GM19239 (cell line): ENCODE measurements around the gene P2RX4.
A peak's percentile ranks its signal among the peaks of the same experiment; 100 is the strongest.
"Not testable (repeated sequence)": the region's sequence is repeated elsewhere in the genome, so short reads cannot be mapped to it uniquely, and the experiment has no call there.

ENCODE experiments used
- DNase-seq: peaks from one replicate; pipeline ENCODE4 v3.0.0; 2011; ENCODE audit warnings: low spot score; ENCODE audit not compliant: insufficient read length
- FAIRE-seq: peaks from 2 replicates; lab custom pipeline; 2011; peaks lifted over from hg19 to GRCh38; lab: Jason Lieb, UNC

The P2RX4 gene

DNA sequence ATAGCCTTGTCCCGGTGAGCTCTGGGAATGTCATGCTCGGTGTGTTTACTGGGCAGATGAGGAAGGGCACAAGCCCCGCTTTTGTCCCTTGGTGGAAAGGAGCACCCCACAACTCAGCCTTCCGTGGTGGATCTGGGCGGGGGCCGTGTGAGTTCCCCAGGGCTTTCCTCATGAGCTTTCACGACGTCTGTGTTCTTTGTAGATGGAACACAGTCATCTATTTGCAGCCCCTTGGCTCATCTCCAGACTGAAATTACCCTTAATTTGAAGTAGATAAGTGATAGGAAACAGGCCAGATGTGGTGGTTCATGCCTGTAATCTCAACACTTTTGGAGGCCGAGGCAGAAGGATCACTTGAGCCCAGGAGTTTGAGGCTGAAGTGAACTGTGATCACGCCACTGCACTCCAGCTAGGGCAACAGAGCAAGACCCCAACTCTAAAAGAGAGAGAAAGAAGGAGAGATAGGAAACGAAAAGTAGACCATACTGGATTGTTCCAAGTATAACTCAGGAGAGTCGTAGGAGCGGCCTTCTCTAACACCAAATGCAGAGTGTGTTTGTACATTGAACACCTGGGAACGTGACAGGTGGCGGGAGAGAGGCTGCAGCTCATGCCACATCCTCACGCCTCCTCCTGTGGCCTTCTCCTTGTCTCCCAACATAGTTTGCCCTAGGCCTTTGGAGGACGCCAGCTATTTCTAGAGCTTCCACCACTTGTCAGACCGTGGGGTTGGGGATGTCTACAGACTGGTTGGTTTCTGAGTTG lies 8.8 kb downstream of the P2RX4 start:
- no peak for FAIRE-seq
- no peak for DNase-seq

DNA sequence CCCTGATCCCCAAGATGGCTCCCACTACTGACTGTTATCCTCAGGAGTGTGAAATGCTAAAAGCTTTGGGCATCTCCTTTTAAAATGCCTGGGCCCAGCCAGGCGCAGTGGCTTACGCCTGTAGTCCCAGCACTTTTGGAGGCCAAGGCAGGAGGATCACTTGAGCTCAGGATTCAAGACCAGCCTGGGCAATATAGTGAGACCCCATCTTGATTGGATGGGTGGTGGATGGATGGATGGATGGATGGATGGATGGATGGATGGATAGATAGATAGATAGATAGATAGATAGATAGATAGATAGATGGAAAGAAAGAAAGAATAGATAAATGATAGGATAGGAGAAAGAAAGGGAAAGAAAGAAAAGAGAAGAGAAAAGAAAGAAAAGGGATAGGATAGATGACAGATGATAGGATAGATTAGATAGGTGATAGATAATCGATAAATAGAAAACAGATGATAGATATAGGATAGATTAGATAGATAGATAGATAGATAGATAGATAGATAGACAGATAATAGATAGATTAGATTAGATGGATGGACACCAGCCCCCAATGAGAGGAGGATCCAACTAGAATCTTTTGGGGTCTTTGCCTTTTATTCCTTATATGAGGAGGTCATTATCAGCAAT lies 9.5 kb downstream of the P2RX4 start:
- DNase-seq (no peak), FAIRE-seq (no peak)

DNA sequence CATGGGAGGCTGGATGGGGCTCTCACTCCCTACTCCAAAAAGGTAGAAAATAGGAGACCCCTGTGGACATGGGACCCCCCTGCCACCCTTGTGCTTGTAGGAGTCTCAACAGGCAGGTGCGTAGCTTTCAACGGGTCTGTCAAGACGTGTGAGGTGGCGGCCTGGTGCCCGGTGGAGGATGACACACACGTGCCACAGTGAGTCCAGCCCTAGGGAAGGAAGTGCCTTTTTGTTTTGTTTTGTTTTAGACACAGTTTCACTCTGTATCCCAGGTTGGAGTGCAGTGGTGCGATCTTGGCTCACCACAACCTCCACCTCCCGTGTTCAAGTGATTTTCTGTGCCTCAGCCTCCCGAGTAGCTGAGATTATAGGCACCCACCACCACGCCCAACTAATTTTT lies 12.9 kb downstream of the P2RX4 start:
- FAIRE-seq: no peak
- DNase-seq: no peak

DNA sequence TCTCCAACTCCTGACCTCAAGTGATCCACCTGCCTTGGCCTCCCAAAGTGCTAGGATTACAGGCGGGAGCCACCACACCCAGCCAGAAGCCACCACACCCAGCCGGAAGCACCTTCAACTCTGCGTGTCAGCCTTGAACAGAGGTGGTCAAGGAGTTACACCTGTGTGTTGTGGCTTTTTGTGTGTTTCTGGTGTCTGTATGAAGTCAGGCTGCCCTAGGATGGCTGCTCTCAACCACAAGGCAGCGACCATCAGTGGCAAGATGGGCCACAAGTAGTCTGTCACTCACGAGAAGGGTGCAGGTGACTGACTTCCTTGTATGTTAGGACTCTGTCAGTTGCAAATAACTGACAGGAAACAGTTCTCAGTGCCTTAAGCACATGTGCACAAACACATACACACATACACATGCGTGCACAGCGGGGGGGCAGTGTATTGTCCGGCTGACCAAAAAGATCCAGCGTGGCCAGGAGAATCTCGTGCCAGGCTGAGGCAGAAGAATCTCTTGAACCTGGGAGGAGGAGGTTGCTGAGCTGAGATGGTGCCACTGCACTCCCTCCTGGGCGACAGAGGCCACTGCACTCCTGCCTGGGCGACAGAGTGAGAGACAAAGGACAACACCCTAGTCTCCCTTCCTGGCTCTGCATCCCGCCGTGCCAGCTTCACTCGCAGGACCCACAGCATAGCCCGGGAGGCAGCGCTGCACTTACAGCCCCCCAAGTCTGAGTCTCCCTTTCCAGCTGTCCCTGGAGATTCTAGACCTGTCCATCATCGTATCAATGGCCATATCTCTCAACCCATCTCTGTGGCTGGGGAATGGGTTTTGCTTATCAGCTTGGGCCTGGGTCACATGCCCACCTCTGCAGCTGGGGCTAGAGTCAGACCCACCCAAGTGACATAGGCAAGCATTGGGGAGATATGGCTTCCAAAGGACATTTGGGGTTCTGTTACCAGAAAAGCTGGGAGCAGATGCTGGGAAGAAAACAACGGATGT lies 13.7 kb downstream of the P2RX4 start:
- FAIRE-seq: peak; percentile 87
- no peak for DNase-seq

DNA sequence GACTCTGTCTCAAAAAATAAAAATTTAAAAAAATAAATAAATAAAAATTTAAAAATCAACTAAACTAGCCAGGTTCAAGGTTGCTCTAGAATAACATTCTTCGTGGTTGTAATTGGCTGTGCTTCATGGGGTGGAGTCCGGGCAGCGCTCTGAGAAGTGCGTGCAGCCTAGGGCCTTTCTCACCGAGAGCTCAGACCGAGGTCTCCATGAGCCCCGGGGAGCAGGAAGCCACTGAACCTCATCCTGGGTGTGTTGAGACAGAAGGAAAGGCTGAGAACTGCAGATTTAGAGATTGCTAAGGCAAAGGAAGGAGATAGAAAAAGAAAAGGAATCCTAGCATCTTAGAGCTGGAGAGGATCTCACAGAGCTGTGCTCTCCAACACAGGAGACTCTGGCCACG lies 14.7 kb downstream of the P2RX4 start:
- DNase-seq (no peak), FAIRE-seq (no peak)

DNA sequence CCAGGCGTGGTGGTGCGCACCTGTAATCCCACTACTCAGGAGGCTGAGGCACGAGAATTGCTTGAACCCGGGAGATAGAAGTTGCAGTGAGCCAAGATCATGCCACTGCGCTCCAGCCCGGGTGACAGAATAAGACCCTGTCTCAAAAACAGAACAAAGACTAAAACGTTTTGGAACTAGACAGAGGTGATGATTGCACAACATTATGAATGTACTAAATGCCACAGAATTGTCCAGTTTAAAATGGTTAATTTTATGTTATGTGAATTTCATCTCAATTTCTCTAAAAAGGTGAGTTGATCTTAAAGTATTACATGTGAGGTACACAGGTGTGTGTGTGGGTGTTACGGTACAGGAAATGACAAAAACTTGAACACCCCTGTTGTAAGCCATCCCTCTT lies 16.5 kb downstream of the P2RX4 start:
- no peak for DNase-seq
- peak; percentile 8 for FAIRE-seq

DNA sequence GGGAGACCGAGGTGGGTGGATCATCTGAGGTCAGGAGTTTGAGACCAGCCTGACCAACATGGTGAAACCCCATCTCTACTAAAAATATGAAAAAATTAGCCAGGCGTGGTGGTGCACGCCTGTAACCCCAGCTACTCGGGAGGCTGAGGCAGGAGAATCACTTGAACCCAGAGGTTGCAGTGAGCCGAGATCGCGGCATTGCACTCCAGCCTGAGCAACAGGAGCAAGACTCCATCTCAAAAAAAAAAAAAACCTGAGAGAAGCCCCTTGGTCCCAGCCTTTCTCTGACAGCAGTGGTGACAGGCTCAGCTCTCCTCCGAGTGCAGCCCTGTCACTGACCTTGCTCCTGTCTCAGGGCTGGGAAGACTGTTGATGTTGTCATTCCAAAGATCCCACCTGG lies 16.9 kb downstream of the P2RX4 start:
- DNase-seq, FAIRE-seq: not testable (repeated sequence)

DNA sequence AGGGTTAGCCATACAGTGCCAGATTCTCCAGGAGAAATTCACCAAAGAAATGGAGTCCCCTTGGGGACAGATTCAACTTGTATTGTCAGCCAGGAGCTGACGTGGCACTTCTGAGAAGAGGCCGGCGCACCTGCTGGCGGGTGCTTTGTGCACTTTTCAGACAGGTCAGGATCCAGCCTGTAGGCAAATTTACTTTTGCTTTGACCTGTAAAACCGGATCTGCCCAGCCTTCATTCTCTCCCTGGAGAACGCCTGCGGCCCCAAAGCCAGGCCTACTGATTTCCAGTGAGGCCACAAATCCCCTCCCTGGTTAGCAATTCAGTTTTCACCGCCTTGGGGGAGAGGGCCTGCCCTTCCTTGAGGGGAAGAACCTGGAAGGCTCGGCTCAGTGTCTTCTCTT lies 17.4 kb downstream of the P2RX4 start:
- DNase-seq (peak; percentile 78), FAIRE-seq (peak; percentile 92)

DNA sequence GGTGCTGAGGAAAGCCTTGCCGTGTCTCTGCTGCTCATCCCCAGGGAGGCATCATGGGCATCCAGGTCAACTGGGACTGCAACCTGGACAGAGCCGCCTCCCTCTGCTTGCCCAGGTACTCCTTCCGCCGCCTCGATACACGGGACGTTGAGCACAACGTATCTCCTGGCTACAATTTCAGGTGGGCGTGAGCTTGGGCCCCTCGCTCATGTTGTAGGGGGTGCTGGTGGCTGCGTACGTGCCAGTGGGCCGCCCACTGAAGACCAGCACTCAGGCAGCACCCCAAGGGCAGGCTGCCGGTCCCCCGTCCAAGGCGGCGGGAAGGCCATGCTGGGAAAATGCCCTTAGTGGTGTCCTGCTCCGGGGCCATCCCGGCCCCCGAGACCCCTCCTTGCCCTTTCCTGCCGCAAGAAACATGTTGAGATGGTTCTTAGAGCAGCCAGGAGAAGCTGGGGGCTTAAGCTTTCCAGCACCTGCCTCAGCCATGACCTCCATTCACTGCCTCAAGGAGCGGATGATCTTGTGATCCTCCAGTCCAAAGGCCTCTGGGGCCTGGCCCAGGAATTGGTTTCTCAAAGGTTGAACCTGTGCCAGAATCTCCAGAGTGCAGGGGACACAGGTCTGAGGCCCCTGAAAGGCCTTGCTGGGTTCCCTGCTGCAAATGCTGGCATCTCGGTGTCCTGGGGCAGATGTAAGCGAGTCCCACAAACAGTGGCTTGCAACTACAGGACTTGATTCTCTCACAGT lies 19.2 kb downstream of the P2RX4 start:
- DNase-seq (no peak), FAIRE-seq (no peak)

DNA sequence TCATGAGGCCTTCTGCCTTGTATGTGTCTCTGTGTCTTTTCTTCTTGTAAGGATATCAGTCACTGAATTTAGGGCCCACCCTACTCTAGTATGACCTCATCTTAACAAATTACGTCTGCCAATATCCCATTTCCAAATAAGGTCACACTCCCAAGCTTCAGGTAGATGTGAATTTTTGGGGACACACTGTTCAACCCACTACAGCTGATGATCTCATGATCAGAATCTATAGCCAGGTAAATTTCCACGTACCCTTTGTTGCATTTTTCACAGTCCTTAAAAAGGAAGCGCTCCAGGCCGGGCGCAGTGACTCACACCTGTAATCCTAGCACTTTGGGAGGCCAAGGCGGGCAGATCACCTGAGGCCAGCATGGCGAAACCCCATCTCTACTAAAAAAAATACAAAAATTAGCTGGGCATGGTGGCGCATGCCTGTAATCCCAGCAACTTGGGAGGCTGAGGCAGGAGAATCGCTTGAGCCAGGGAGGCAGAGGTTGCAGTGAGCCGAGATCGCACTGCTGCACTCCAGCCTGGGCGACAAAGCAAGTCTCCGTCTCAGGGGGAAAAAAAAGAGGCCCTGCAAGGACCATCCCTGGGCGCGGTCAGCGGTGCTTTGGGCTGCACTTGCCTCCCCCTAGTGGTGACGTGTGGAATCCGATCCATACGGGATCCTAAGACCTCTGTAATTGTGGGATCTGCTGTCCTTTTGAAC lies 20.1 kb downstream of the P2RX4 start:
- peak; percentile 62 for DNase-seq
- peak; percentile 89 for FAIRE-seq

DNA sequence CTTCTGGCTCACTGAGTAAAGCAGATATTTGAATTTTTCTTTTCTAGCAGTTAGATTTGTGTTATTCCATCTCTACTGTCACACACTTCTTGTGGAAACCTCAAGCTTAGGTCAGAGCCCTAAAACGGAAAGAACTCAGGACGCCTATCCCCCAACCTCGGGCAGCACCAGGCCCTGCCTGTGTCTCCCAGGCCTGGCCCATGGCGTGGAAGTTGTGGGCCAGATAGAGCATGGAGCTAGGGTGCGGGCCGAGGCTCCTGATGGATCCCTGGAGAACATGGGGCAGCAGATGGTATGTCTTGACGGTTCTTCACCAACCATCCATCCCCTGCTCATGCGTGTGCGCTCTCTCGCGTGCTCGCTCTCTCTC lies 20.6 kb downstream of the P2RX4 start:
- FAIRE-seq: peak; percentile 26
- no peak for DNase-seq

DNA sequence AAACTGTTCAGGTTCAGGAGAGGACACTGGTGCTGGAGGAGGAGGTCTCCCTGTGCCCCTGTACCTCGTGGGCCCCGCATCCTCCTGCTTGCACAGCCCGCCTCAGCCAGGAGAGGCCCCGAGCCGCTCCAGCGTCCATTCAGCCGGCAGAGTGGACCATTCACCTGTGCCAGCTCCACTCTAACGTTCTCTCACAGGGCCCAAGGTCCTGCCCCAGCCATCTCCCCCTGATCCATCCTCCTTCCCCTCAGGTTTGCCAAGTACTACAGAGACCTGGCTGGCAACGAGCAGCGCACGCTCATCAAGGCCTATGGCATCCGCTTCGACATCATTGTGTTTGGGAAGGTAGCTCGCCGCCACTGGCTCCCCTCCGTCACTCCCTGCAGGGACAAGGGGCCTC lies 22.2 kb downstream of the P2RX4 start:
- no peak for FAIRE-seq
- no peak for DNase-seq

DNA sequence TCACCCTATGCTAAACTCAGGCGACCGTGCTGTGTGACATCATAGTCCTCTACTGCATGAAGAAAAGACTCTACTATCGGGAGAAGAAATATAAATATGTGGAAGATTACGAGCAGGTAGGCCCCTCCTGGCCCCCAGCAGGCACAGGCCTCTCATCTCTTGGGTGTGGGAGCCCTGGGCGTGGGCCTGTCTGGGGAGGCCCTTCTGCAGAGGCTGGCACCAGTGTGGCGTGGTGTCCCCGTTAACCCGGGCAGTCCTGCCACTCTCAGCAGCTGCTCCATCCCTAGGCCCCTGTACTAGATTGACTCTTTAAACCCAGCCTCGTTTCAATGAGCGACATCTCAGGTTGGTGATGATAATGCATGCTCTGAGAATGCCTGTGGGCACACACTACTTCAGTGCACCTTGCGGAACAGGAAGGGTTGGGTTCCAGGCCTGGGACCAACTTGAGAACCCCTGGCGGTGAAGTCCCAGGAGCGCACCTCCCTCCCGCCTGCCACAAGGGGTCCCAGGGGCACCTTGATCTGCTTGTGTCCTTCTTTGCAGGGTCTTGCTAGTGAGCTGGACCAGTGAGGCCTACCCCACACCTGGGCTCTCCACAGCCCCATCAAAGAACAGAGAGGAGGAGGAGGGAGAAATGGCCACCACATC lies 23.2 kb downstream of the P2RX4 start:
- no peak for FAIRE-seq
- no peak for DNase-seq

DNA sequence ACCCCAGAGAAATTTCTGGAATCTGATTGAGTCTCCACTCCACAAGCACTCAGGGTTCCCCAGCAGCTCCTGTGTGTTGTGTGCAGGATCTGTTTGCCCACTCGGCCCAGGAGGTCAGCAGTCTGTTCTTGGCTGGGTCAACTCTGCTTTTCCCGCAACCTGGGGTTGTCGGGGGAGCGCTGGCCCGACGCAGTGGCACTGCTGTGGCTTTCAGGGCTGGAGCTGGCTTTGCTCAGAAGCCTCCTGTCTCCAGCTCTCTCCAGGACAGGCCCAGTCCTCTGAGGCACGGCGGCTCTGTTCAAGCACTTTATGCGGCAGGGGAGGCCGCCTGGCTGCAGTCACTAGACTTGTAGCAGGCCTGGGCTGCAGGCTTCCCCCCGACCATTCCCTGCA lies 23.7 kb downstream of the P2RX4 start:
- DNase-seq (no peak), FAIRE-seq (no peak)

DNA sequence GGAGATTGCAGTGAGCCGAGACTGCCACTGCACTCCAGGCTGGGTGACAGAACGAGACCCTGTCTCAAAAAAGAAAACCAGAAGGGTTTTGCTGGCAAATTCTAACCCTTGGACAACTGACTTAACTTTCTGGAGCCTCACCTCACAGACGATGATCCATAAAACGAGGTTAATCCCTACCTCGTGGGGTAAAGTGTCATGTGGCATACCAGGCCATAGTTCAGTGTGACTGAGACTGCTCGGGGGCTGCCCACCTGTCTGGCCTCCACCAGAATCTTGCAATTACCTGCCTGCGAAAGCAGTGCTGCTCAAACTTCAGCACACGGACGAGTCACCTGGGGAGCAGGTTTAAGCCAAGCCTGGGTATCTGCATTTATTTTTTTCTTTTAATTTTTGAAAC lies 26.8 kb downstream of the P2RX4 start:
- FAIRE-seq: no peak
- no peak for DNase-seq

DNA sequence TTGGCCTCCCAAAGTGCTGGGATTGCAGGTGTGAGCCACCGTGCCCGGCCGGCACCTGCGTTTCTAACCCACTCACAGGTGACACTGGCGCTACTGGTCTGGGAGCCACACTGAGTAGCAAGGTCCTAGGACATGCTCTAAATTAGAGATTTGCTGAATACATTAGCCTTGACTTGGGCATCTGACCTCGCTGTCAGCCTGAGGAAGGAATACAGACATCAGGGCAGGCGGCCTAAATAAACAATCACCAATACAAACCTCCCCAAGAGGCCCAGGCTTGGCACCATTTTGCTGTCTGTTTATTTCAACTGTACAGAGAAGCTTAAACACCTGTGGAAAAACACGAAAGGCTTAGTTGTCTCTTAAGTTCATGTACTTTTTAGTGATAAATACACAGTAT lies 27.5 kb downstream of the P2RX4 start:
- DNase-seq (no peak), FAIRE-seq (no peak)

DNA sequence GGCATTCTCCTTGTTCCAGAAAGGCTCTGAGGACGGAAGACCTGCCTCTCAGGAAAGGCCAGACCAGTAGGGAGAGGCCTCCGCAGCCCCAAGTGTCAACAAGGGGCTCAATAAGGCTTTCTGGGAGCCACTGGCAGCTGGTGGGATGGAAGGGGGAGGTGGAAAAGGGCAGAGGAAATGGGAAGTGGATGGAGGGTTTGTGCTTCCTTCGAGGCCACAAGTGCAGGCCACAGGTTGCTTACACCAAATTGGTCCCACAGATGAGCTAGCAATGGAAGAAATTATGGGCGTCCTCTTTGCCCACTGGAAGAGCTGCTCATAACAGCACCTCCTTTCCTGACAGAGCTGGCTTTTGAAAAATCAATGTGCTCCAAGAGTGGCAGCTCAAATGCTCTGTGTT lies 28.2 kb downstream of the P2RX4 start:
- FAIRE-seq: no peak

DNA sequence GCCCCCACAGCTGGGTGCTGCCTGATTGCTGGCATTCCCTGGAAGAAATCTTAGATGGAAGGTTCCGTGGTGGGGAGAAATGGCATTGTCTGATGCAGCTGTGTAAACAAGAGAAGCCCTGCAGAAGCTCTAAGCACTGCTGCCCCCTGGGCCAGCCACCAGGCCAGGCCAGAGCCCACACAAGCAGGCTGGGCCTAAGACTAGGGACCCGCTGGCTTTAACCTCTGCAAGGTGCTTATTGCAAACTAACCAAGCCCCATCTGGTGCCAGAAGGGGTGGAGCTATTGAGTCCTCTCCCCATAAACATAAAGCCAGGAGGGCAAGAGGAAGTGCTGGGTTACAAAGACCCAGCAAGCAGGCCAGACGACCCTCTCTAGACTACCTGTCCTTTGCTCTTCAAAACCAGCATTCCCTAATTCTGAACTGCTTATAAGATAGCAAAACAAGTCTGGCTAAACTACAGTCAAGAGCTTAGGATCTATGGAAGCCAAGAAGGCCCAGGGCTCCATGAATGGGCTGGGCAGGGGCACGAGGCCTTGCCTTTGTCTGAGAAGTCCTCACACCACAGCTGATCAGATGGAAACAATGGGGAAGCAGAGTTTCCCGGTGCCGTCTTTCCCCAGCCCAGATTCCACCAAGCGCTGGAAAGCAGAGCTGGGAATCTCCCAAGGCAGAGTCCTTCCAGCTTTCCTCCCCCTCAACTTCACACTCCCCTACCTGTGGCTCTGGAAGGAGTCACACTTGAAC lies 28.8 kb downstream of the P2RX4 start:
- FAIRE-seq: no peak
- no peak for DNase-seq

More for the DNA sequence above, 28.2 kb downstream of the P2RX4 start:
- DNase-seq: no peak
